ENCODE results near the gene IQSEC3.

DNA sequence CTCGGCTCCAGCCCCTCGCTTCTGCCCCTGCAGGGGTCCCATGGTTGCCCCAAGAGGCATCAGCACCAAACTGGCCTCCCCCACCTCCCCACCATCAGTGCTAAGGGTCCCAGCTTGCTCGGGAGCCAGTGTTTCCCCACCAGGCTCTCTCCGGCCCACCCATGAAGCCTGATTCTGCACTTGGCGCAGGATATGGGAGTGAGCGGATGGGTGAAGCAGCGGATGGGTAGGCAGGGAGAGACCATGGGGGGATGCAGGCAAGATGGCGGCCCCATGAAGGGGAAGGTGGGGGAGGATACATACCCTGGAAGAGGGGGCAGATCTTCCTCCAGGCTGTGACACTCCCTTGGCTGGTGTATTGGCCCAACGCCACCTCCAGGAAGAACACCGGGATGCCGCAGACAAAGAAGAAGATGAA, 137.7 kb downstream of the IQSEC3 start:
- TF ChIP-seq EZH2 (IDR thresholded peaks at IDR 0.05; ENCODE audit: borderline replicate concordance, insufficient read depth, low read length, poor library complexity, severe bottlenecking) (no peak), CTCF (IDR thresholded peaks at IDR 0.05; ENCODE audit: poor library complexity, severe bottlenecking) (no peak), POLR2AphosphoS5 (IDR thresholded peaks at IDR 0.05) (no peak), REST (IDR thresholded peaks at IDR 0.05; ENCODE audit: borderline replicate concordance) (no peak), TAF1 (IDR thresholded peaks at IDR 0.05; ENCODE audit: low read depth) (no peak), SMC3 (conservative IDR thresholded peaks at IDR 0.05; ENCODE audit: poor library complexity) (no peak)

Data from neural cell (in vitro differentiated cells).